GM13976 (cell line): ENCODE measurements around the gene MEN1.

Experiments
- DNase-seq: peaks from one replicate; pipeline ENCODE4 v3.0.0; 2012; ENCODE audit warnings: low spot score
- in situ Hi-C: fragments of 300-500 bp; cut with MboI; formaldehyde crosslinking; loops from one replicate; pipeline ENCODE4 v1.12.0; 2022; ENCODE audit warnings: low sequenced_read_pairs, mixed read lengths, inconsistent platforms; ENCODE audit not compliant: unreplicated experiment
- TF ChIP-seq, protein P1 (sequence below): IDR thresholded peaks from 2 replicates; pipeline ENCODE4 v1.5.1; 2012; ENCODE audit warnings: borderline replicate concordance, mild to moderate bottlenecking; ENCODE audit not compliant: insufficient read depth; ENCODE audit errors: extremely low read depth, missing control alignments, control extremely low read depth

Gene MEN1

GRCh38 chr11:64841592-64842365, 31.4 kb upstream of the MEN1 start:
- in situ Hi-C loops = no loop called here
- no peak for DNase-seq
- TF ChIP-seq, protein P1, sequence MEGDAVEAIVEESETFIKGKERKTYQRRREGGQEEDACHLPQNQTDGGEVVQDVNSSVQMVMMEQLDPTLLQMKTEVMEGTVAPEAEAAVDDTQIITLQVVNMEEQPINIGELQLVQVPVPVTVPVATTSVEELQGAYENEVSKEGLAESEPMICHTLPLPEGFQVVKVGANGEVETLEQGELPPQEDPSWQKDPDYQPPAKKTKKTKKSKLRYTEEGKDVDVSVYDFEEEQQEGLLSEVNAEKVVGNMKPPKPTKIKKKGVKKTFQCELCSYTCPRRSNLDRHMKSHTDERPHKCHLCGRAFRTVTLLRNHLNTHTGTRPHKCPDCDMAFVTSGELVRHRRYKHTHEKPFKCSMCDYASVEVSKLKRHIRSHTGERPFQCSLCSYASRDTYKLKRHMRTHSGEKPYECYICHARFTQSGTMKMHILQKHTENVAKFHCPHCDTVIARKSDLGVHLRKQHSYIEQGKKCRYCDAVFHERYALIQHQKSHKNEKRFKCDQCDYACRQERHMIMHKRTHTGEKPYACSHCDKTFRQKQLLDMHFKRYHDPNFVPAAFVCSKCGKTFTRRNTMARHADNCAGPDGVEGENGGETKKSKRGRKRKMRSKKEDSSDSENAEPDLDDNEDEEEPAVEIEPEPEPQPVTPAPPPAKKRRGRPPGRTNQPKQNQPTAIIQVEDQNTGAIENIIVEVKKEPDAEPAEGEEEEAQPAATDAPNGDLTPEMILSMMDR = no peak

DNA sequence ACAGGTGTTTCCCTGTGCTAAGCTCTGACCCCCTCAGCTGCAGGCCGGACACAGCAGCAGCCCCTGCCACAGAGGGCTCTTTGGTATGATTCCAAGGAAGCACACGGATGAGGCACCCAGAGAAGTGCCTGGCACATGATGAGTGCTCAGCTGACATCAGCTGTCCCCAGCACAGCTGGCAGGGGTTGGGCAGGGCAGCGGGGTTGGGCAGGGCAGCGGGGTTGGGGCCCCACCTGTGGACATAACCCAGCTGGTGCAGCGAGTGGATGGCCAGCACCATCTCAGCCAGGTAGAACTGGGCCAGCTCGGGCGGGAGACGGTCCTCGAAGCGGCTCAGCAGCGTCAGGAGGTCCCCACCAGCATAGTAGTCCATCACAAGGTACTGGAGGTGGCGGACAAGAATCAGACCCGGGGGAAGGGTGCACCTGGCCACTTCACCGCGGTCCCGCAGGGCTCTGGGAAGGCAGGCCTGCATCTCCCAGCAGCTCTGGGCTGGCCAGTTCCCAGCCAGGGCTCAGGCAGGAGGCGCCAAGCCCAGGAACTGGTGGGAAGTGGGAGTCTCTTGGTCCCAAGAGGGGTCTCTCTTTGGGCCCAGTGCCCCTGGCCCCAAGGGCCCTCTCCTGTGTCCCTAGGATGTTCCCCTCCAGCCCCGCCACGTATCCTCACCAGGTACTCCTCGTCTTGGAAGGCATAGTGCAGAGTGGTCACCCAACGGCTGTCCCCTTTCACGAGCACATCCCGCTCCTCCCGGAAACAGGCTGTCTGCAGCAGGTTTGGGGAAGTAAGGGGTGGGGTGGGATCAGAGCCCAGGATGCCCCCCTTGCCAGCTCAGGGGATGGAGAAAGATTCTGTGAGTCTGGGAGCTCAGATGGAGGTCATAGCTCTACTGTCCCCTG, 29.8 kb upstream of the MEN1 start:
- TF ChIP-seq, protein P1 = no peak
- DNase-seq = no peak
- in situ Hi-C loops = no loop called here

DNA sequence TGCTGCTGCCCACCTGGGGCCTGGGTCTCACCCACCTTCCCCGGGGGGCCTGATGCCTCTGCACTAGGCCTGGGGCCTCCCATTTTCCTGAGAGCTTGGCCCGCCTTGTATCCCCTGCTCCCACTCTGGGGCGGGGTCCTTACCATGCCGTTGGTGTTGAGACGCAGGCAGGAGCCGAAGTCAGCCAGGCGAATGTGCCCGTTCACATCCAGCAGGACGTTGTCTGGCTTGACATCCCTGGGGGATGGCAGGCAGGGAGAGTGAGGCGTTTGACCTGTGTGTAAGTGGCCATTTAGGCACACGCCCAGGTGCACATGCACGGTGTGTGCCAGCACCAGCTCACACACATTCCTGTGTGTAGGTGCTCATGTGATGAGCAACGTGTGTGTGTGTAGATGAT, 29.0 kb upstream of the MEN1 start:
- DNase-seq = no peak
- TF ChIP-seq, protein P1 = no peak
- in situ Hi-C loops = no loop called here

- no peak for DNase-seq
- TF ChIP-seq, protein P1 = no peak
- in situ Hi-C loops = no loop called here
These were observed 28.4 kb upstream of the MEN1 start for GRCh38 chr11:64838600-64839334.

- in situ Hi-C loops = no loop called here
- TF ChIP-seq, protein P1 = no peak
- DNase-seq = no peak
These were observed 27.6 kb upstream of the MEN1 start for GRCh38 chr11:64837887-64838351.

DNA sequence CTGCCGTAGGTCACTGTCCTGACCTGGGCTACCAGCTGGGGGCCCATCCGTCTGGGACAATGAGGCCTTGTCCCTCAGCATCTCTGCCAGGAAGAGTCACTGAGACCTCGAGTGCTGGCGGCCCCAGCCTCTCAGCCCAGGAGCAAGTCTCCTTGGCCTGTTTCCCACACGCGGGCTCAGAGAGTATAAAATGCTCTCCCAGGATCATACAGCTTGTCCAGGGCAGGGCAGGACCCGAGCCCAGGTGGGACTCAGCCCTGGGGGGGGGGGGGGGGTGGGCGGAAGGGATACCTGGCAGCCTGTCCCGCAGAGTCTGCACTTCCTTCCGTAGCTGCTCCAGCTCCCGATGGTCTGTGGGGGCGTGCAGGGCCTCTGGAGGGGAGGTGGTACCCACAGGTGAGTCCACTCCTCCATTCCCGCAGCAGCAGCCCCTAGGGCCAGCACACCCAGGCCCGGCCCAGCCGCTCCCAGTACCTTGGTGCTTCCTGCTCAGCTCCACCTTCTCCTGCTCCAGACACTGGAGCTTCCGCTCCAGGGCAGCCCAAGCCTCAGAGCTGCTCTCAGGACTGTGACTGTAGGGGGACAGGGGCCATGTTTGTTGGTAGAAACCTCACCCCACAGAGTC, 26.2 kb upstream of the MEN1 start:
- in situ Hi-C loops = no loop called here
- no peak for DNase-seq
- TF ChIP-seq, protein P1 = no peak
